GM23338 (cell line): ENCODE results near the gene PRKAR1B. TPM values are rescaled to one million over a fixed set of nuclear protein-coding genes. Genes with fewer than 3 reads are reported as not detected.

Experiments used
- ATAC-seq: fragments of 200-7000 bp; cut with Tn5 transposase; 3 replicates; pipeline ENCODE4 v1.9.1; 2020
- DNase-seq: peaks from one replicate; pipeline ENCODE4 v3.0.0-alpha.2; 2015; ENCODE audit warnings: low spot score
- H2AFZ ChIP-seq: fragments of 200-600 bp; sonication (generic); 2 replicates; pipeline ENCODE4 v1.8.0; 2016; ENCODE audit warnings: antibody characterized with exemption, mild to moderate bottlenecking, moderate library complexity
- H3F3A ChIP-seq: fragments of 200-600 bp; sonication (generic); replicated peaks from 2 replicates; pipeline ENCODE4 v1.8.0; 2017; ENCODE audit warnings: antibody characterized with exemption, mixed run types, low read depth
- H3K27ac ChIP-seq: fragments of 200-600 bp; sonication (generic); 2 replicates; pipeline ENCODE4 v1.6.1; 2016; ENCODE audit warnings: low read depth
- H3K27me3 ChIP-seq: fragments of 200-600 bp; sonication (generic); 2 replicates; pipeline ENCODE4 v1.8.0; 2016; ENCODE audit warnings: mild to moderate bottlenecking, mixed run types, moderate library complexity; ENCODE audit not compliant: insufficient read depth
- H3K36me3 ChIP-seq: fragments of 200-600 bp; sonication (generic); 2 replicates; pipeline ENCODE4 v1.8.0; 2016; ENCODE audit warnings: mild to moderate bottlenecking; ENCODE audit not compliant: insufficient read depth
- H3K4me1 ChIP-seq: fragments of 200-600 bp; sonication (generic); 2 replicates; pipeline ENCODE4 v1.8.0; 2016; ENCODE audit warnings: mild to moderate bottlenecking, moderate library complexity; ENCODE audit not compliant: insufficient read depth
- H3K4me2 ChIP-seq: fragments of 200-600 bp; sonication (generic); 2 replicates; pipeline ENCODE4 v1.7.1; 2017; ENCODE audit warnings: mixed run types
- H3K4me3 ChIP-seq: fragments of 200-600 bp; sonication (generic); 2 replicates; pipeline ENCODE4 v1.6.1; 2016; ENCODE audit warnings: mixed run types
- H3K79me2 ChIP-seq: fragments of 200-600 bp; sonication (generic); replicated peaks from 2 replicates; pipeline ENCODE4 v1.8.0; 2017; ENCODE audit warnings: mild to moderate bottlenecking; ENCODE audit not compliant: insufficient read depth
- H3K9me2 ChIP-seq: fragments of 200-600 bp; sonication (generic); 2 replicates; pipeline ENCODE4 v1.8.0; 2017; ENCODE audit not compliant: insufficient read depth
- H4K20me1 ChIP-seq: fragments of 200-600 bp; sonication (generic); replicated peaks from 2 replicates; pipeline ENCODE4 v1.8.0; 2017; ENCODE audit warnings: mild to moderate bottlenecking; ENCODE audit not compliant: insufficient read depth
- H3K27ac Mint-ChIP-seq: 2 replicates; pipeline ENCODE4 v1.8.0; 2020; ENCODE audit warnings: inconsistent platforms, mild to moderate bottlenecking, moderate library complexity, mixed read lengths
- H3K27me3 Mint-ChIP-seq: 3 replicates; pipeline ENCODE4 v1.8.0; 2022; ENCODE audit warnings: low read depth, mild to moderate bottlenecking, moderate library complexity, mixed read lengths, inconsistent platforms; ENCODE audit not compliant: insufficient read depth, poor library complexity
- H3K36me3 Mint-ChIP-seq: 3 replicates; pipeline ENCODE4 v1.8.0; 2021; ENCODE audit warnings: low read depth, mild to moderate bottlenecking, inconsistent platforms, moderate library complexity, mixed read lengths
- H3K4me1 Mint-ChIP-seq: 3 replicates; pipeline ENCODE4 v1.8.0; 2020; ENCODE audit warnings: mild to moderate bottlenecking, inconsistent platforms, mixed read lengths
- H3K4me3 Mint-ChIP-seq: 3 replicates; pipeline ENCODE4 v1.8.0; 2021; ENCODE audit warnings: moderate library complexity, mild to moderate bottlenecking, inconsistent platforms, mixed read lengths
- H3K9me3 Mint-ChIP-seq: 3 replicates; pipeline ENCODE4 v1.8.0; 2020; ENCODE audit warnings: moderate library complexity, mild to moderate bottlenecking, inconsistent platforms, mixed read lengths
- CREB1 ChIP-seq: fragments of 250-450 bp; sonication (Bioruptor Pico); IDR thresholded peaks from 2 replicates; pipeline ENCODE4 v1.5.0; 2020; ENCODE audit warnings: low read depth, mild to moderate bottlenecking, moderate library complexity
- CTCF ChIP-seq, 2 experiments: fragments of 200-600 bp in 1 of 2; sonication (generic) in 1 of 2; conservative IDR thresholded peaks; 2 replicates each; pipeline versions ENCODE4 v1.5.1 to v1.6.1; 2016 to 2017; ENCODE audit warnings: antibody characterized with exemption in 2 of 2, low read depth in 2 of 2, mild to moderate bottlenecking in 2 of 2, moderate library complexity in 1 of 2
- EZH2 ChIP-seq: fragments of 200-600 bp; sonication (generic); IDR thresholded peaks from one replicate; pipeline ENCODE4 v1.8.0; 2017; ENCODE audit warnings: antibody characterized with exemption, mild to moderate bottlenecking, low read depth; ENCODE audit not compliant: unreplicated experiment
- EZH2phosphoT487 ChIP-seq: fragments of 200-600 bp; sonication (generic); IDR thresholded peaks from one replicate; pipeline ENCODE4 v1.8.1; 2018; ENCODE audit warnings: antibody characterized with exemption; ENCODE audit not compliant: unreplicated experiment
- JUNB ChIP-seq: IDR thresholded peaks from one replicate; pipeline ENCODE4 v1.6.1; 2016; ENCODE audit warnings: antibody characterized with exemption; ENCODE audit not compliant: unreplicated experiment
- NANOG ChIP-seq: IDR thresholded peaks from 2 replicates; pipeline ENCODE4 v1.6.1; 2016; ENCODE audit warnings: antibody characterized with exemption, borderline replicate concordance
- POLR2AphosphoS5 ChIP-seq: IDR thresholded peaks from 2 replicates; pipeline ENCODE4 v1.6.1; 2016; ENCODE audit warnings: antibody characterized with exemption, low read depth
- REST ChIP-seq: IDR thresholded peaks from one replicate; pipeline ENCODE4 v1.6.1; 2018; ENCODE audit warnings: antibody characterized with exemption; ENCODE audit not compliant: unreplicated experiment
- STAT1 ChIP-seq: IDR thresholded peaks from one replicate; pipeline ENCODE4 v1.6.1; 2016; ENCODE audit warnings: antibody characterized with exemption; ENCODE audit not compliant: unreplicated experiment
- ZNF114 ChIP-seq: fragments of 250-450 bp; sonication (Bioruptor Pico); IDR thresholded peaks from 2 replicates; pipeline ENCODE4 v1.5.0; 2020; ENCODE audit warnings: mild to moderate bottlenecking, moderate library complexity
- ZNF331 ChIP-seq: fragments of 250-450 bp; sonication (Bioruptor Pico); IDR thresholded peaks from 2 replicates; pipeline ENCODE4 v1.5.0; 2020; ENCODE audit warnings: low read depth, mild to moderate bottlenecking, moderate library complexity
- polyA plus RNA-seq: library from polyadenylated mRNA; unstranded; fragments of >200 nt; fragmentation: Nextera tagmentation; extraction: Ambion mirVana; gene quantifications from 2 replicates; pipeline ENCODE4 v1.2.1, GENCODE V29; 2016
- total RNA-seq: library from RNA; depleted of rRNA; stranded (reverse); fragments of >200 nt; shearing (Covaris generic); gene quantifications from 2 replicates; pipeline ENCODE4 v1.2.3, GENCODE V29; 2014
- TF ChIP-seq, protein P1 (sequence below): IDR thresholded peaks from 2 replicates; pipeline ENCODE4 v1.6.1; 2016; ENCODE audit warnings: antibody characterized with exemption
- TF ChIP-seq, protein P2 (sequence below): fragments of 250-450 bp; sonication (Bioruptor Pico); IDR thresholded peaks from 2 replicates; pipeline ENCODE4 v1.5.0; 2020; ENCODE audit warnings: mild to moderate bottlenecking, moderate library complexity

The PRKAR1B gene
- total and polyA plus RNA-seq, 2 experiments from 2014 or later, result 35.7 to 36.7 TPM

DNA sequence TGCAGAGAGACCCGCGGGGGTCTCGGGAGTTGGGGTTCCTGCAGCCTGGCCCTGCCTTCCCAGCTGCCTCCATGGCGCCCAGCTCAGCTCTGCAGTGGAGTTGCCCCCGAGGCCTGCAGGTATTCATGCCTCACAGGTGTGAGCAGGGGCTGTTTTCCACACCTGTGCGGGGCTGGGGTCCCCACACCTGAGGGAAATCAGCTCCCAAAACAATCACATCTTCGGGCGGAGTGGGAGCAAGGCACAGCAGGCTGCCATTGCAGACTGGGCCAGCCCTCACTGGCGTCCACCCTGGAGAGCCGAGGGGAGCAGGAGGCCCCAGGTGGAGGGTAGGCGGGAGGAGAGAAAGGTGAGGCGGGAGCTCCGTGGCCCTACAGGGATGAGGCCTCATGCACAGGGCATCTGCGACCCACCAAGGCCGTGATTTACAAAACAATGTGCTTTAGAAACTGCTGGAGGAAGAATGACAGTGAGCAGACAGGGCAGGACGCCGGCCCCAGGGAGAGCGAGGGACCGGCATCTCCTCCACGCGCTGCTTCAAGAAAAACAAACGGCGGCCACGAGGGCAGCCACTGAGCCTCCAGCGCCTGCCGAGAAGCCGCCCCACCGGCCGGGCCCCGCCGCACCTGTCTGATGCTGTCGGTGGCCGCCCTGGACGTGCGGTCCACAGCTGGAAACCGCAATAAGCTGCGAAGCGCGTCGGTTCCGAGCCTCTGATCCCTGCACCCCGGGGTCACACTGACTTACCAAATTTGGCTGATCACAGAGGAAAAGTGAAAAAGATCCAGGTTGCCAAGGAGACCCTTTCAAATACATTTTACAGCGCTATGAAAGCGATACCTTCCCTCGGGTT lies 154.4 kb downstream of the PRKAR1B start:
- H3K27ac Mint-ChIP-seq, result no peak overlapping the region
- H3K4me3 Mint-ChIP-seq, result no peak overlapping the region; the same call in 2 of the 3 replicates

More for the DNA sequence above, 154.4 kb downstream of the PRKAR1B start:
- Histone ChIP-seq H3K36me3 (no peaks in the 10 kb centered on the region), H4K20me1 (no peaks in the 10 kb centered on the region), H3K27ac (peak overlapping the region; percentile 39; the same call in 1 of the 2 replicates), H3K4me3 (no peak overlapping the region), H3K9me2 (no peaks in the 10 kb centered on the region), H3K4me2 (peak overlapping the region; percentile 60; the same call in 1 of the 2 replicates), H3K4me1 (no peaks in the 10 kb centered on the region; the same call in 1 of the 2 replicates), H2AFZ (no peak overlapping the region), H3F3A (no peaks in the 10 kb centered on the region), H3K79me2 (peaks cover under 1% of the 10 kb centered on the region; the same call in 1 of the 2 replicates), H3K27me3 (no peaks in the 10 kb centered on the region)
- ATAC-seq (peak; percentile 83), DNase-seq (peak; percentile 70)
- Mint-ChIP-seq H3K4me1 (peaks cover 19% of the 10 kb centered on the region), H3K9me3 (peaks cover 12% of the 10 kb centered on the region; the same call in 2 of the 3 replicates), H3K27me3 (peaks cover 13% of the 10 kb centered on the region), H3K36me3 (peaks cover 31% of the 10 kb centered on the region)
- TF ChIP-seq STAT1 (no peak), CREB1 (CRISPR knock-in tag) (no peak), POLR2AphosphoS5 (no peak), JUNB (no peak), EZH2 (no peak), EZH2phosphoT487 (no peak), ZNF114 (CRISPR knock-in tag) (no peak), ZNF331 (no peak), NANOG (no peak), CTCF (conservative IDR thresholded peaks at IDR 0.05; ENCODE audit: low read depth in 2 of 2) (no peak), REST (no peak)
- TF ChIP-seq, protein P1, sequence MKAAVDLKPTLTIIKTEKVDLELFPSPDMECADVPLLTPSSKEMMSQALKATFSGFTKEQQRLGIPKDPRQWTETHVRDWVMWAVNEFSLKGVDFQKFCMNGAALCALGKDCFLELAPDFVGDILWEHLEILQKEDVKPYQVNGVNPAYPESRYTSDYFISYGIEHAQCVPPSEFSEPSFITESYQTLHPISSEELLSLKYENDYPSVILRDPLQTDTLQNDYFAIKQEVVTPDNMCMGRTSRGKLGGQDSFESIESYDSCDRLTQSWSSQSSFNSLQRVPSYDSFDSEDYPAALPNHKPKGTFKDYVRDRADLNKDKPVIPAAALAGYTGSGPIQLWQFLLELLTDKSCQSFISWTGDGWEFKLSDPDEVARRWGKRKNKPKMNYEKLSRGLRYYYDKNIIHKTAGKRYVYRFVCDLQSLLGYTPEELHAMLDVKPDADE, result no peak
- TF ChIP-seq, protein P2, sequence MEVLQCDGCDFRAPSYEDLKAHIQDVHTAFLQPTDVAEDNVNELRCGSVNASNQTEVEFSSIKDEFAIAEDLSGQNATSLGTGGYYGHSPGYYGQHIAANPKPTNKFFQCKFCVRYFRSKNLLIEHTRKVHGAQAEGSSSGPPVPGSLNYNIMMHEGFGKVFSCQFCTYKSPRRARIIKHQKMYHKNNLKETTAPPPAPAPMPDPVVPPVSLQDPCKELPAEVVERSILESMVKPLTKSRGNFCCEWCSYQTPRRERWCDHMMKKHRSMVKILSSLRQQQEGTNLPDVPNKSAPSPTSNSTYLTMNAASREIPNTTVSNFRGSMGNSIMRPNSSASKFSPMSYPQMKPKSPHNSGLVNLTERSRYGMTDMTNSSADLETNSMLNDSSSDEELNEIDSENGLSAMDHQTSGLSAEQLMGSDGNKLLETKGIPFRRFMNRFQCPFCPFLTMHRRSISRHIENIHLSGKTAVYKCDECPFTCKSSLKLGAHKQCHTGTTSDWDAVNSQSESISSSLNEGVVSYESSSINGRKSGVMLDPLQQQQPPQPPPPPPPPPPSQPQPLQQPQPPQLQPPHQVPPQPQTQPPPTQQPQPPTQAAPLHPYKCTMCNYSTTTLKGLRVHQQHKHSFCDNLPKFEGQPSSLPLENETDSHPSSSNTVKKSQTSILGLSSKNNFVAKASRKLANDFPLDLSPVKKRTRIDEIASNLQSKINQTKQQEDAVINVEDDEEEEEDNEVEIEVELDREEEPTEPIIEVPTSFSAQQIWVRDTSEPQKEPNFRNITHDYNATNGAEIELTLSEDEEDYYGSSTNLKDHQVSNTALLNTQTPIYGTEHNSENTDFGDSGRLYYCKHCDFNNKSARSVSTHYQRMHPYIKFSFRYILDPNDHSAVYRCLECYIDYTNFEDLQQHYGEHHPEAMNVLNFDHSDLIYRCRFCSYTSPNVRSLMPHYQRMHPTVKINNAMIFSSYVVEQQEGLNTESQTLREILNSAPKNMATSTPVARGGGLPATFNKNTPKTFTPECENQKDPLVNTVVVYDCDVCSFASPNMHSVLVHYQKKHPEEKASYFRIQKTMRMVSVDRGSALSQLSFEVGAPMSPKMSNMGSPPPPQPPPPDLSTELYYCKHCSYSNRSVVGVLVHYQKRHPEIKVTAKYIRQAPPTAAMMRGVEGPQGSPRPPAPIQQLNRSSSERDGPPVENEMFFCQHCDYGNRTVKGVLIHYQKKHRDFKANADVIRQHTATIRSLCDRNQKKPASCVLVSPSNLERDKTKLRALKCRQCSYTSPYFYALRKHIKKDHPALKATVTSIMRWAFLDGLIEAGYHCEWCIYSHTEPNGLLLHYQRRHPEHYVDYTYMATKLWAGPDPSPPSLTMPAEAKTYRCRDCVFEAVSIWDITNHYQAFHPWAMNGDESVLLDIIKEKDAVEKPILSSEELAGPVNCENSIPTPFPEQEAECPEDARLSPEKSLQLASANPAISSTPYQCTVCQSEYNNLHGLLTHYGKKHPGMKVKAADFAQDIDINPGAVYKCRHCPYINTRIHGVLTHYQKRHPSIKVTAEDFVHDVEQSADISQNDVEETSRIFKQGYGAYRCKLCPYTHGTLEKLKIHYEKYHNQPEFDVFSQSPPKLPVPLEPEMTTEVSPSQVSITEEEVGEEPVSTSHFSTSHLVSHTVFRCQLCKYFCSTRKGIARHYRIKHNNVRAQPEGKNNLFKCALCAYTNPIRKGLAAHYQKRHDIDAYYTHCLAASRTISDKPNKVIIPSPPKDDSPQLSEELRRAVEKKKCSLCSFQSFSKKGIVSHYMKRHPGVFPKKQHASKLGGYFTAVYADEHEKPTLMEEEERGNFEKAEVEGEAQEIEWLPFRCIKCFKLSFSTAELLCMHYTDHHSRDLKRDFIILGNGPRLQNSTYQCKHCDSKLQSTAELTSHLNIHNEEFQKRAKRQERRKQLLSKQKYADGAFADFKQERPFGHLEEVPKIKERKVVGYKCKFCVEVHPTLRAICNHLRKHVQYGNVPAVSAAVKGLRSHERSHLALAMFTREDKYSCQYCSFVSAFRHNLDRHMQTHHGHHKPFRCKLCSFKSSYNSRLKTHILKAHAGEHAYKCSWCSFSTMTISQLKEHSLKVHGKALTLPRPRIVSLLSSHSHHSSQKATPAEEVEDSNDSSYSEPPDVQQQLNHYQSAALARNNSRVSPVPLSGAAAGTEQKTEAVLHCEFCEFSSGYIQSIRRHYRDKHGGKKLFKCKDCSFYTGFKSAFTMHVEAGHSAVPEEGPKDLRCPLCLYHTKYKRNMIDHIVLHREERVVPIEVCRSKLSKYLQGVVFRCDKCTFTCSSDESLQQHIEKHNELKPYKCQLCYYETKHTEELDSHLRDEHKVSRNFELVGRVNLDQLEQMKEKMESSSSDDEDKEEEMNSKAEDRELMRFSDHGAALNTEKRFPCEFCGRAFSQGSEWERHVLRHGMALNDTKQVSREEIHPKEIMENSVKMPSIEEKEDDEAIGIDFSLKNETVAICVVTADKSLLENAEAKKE (CRISPR knock-in tag), result no peak
